HG03066 (cell line): ENCODE measurements around the gene CCSAP.
"Not testable (repeated sequence)": the region's sequence is repeated elsewhere in the genome, so short reads cannot be mapped to it uniquely, and the experiment has no call there.

Source experiments
- ATAC-seq: cut with Tn5 transposase; IDR thresholded peaks from one replicate; pipeline ENCODE4 v1.9.1; 2021; ENCODE audit warnings: low read depth; ENCODE audit not compliant: unreplicated experiment

The CCSAP gene

GRCh38 chr1:229293528-229294204 is 49.2 kb downstream of the CCSAP start:
- no peak for ATAC-seq

GRCh38 chr1:229291686-229292085 is 51.2 kb downstream of the CCSAP start:
- not testable (repeated sequence) for ATAC-seq

GRCh38 chr1:229288516-229288915 is 54.3 kb downstream of the CCSAP start:
- no peak for ATAC-seq

- no peak for ATAC-seq
Measured at GRCh38 chr1:229287267-229287666, 55.6 kb downstream of the CCSAP start.

GRCh38 chr1:229286099-229286766 is 56.6 kb downstream of the CCSAP start:
- no peak for ATAC-seq

GRCh38 chr1:229285440-229285839 is 57.4 kb downstream of the CCSAP start:
- no peak for ATAC-seq

GRCh38 chr1:229284887-229285286 is 58.0 kb downstream of the CCSAP start:
- no peak for ATAC-seq

- no peak for ATAC-seq
Measured at GRCh38 chr1:229283183-229283611, 59.6 kb downstream of the CCSAP start.

GRCh38 chr1:229282295-229282823 is 60.5 kb downstream of the CCSAP start:
- no peak for ATAC-seq

GRCh38 chr1:229281339-229281926 is 61.4 kb downstream of the CCSAP start:
- ATAC-seq = no peak

- no peak for ATAC-seq
Measured at GRCh38 chr1:229280921-229281320, 61.9 kb downstream of the CCSAP start.

- no peak for ATAC-seq
Measured at GRCh38 chr1:229280037-229280828, 62.6 kb downstream of the CCSAP start.

GRCh38 chr1:229279242-229279641 is 63.6 kb downstream of the CCSAP start:
- ATAC-seq = no peak

GRCh38 chr1:229278120-229278741 is 64.6 kb downstream of the CCSAP start:
- ATAC-seq = no peak

GRCh38 chr1:229275005-229275404 is 67.8 kb downstream of the CCSAP start:
- no peak for ATAC-seq

- ATAC-seq = no peak
Measured at GRCh38 chr1:229273507-229274232, 69.2 kb downstream of the CCSAP start.

GRCh38 chr1:229272164-229273158 is 70.4 kb downstream of the CCSAP start:
- ATAC-seq = no peak

GRCh38 chr1:229271448-229272159 is 71.2 kb downstream of the CCSAP start:
- ATAC-seq = peak; percentile 53
